IMR-90 (cell line): ENCODE data around the gene MAP2. TPM values are rescaled to one million over a fixed set of nuclear protein-coding genes. Genes with fewer than 3 reads are reported as not detected.
A peak's percentile ranks its signal among the peaks of the same experiment; 100 is the strongest.

Experiments used
- ATAC-seq: fragments of 200-7000 bp; cut with Tn5 transposase; 2 replicates; pipeline ENCODE4 v1.9.1; 2020; ENCODE audit warnings: low read depth, mild to moderate bottlenecking, moderate library complexity
- BruUV-seq: library from RNA; stranded (reverse); fragments of 400-500 nt; replicated peaks from 2 replicates; lab custom pipeline; 2021; lab: Mats Ljungman, UMichigan
- CTCF ChIA-PET: fragments of 300-600 bp; formaldehyde crosslinking; extraction: SDS; loops from one replicate; lab custom pipeline; 2021; ENCODE audit warnings: antibody characterized with exemption; lab: Yijun Ruan, JAX
- POLR2A ChIA-PET: fragments of 300-600 bp; sonication (Branson Sonifier 250); formaldehyde crosslinking; loops from one replicate; lab custom pipeline; 2022; ENCODE audit warnings: antibody characterized with exemption; ENCODE audit not compliant: unreplicated experiment; lab: Charles Lee
- DNase-seq: peaks from one replicate; pipeline ENCODE4 v3.0.0; 2013
- H2AFZ ChIP-seq: replicated peaks from 2 replicates; pipeline ENCODE3; 2013; ENCODE audit warnings: low read length, mild to moderate bottlenecking; ENCODE audit not compliant: poor library complexity
- H2AK5ac ChIP-seq: 2 replicates; pipeline ENCODE4 v1.6.1; 2013; ENCODE audit warnings: low read depth, low read length, inconsistent platforms
- H2AK9ac ChIP-seq: replicated peaks from 2 replicates; pipeline ENCODE3; 2013; ENCODE audit warnings: mild to moderate bottlenecking, low read depth, low read length, moderate library complexity; ENCODE audit not compliant: poor library complexity
- H2BK120ac ChIP-seq: 2 replicates; pipeline ENCODE4 v1.6.1; 2013; ENCODE audit warnings: low read depth, low read length, inconsistent platforms
- H2BK15ac ChIP-seq: 3 replicates; pipeline ENCODE4 v1.6.1; 2013; ENCODE audit warnings: low read depth, low read length, inconsistent platforms
- H2BK20ac ChIP-seq: 2 replicates; pipeline ENCODE4 v1.6.1; 2013; ENCODE audit warnings: low read depth, mild to moderate bottlenecking, inconsistent platforms, low read length, moderate library complexity
- H2BK5ac ChIP-seq: 2 replicates; pipeline ENCODE4 v1.6.1; 2013; ENCODE audit warnings: mild to moderate bottlenecking, low read depth, low read length, inconsistent platforms; ENCODE audit not compliant: poor library complexity, severe bottlenecking
- H3K14ac ChIP-seq: replicated peaks from 2 replicates; pipeline ENCODE4 v1.6.1; 2013; ENCODE audit warnings: low read depth, low read length, inconsistent platforms
- H3K18ac ChIP-seq: 2 replicates; pipeline ENCODE4 v1.6.1; 2013; ENCODE audit warnings: low read depth, low read length, control low read depth
- H3K23ac ChIP-seq: 2 replicates; pipeline ENCODE4 v1.6.1; 2013; ENCODE audit warnings: low read depth, low read length, inconsistent platforms
- H3K27ac ChIP-seq: 2 replicates; pipeline ENCODE4 v1.5.1; 2013; ENCODE audit warnings: mild to moderate bottlenecking, control low read depth, low read length; ENCODE audit not compliant: insufficient read depth
- H3K27me3 ChIP-seq: 2 replicates; pipeline ENCODE4 v1.6.1; 2013; ENCODE audit warnings: low read length; ENCODE audit not compliant: control insufficient read depth, insufficient read depth
- H3K36me3 ChIP-seq: 2 replicates; pipeline ENCODE4 v1.6.1; 2013; ENCODE audit warnings: low read length, mixed read lengths; ENCODE audit not compliant: control insufficient read depth, insufficient read depth
- H3K4ac ChIP-seq: 2 replicates; pipeline ENCODE4 v1.6.1; 2013; ENCODE audit warnings: low read depth, low read length, inconsistent platforms
- H3K4me1 ChIP-seq: 2 replicates; pipeline ENCODE4 v1.6.1; 2013; ENCODE audit warnings: low read length, mixed read lengths; ENCODE audit not compliant: control insufficient read depth, insufficient read depth
- H3K4me2 ChIP-seq: 2 replicates; pipeline ENCODE4 v1.6.1; 2013; ENCODE audit warnings: low read depth, mild to moderate bottlenecking, control low read depth, low read length, moderate library complexity
- H3K4me3 ChIP-seq: 2 replicates; pipeline ENCODE4 v1.5.1; 2013; ENCODE audit warnings: low read depth, mild to moderate bottlenecking, control low read depth, low read length, moderate library complexity; ENCODE audit not compliant: insufficient read depth
- H3K56ac ChIP-seq: 2 replicates; pipeline ENCODE4 v1.6.1; 2013; ENCODE audit warnings: low read length, inconsistent platforms; ENCODE audit not compliant: insufficient read depth; ENCODE audit errors: extremely low read depth
- H3K79me1 ChIP-seq, 2 experiments: 2 replicates each; pipeline ENCODE4 v1.6.1; 2013; ENCODE audit warnings: low read length in 2 of 2, inconsistent platforms in 1 of 2, low read depth in 1 of 2
- H3K9ac ChIP-seq: 2 replicates; pipeline ENCODE4 v1.6.1; 2013; ENCODE audit warnings: low read depth, low read length, control low read depth
- H3K9me1 ChIP-seq: 2 replicates; pipeline ENCODE4 v1.6.1; 2013; ENCODE audit warnings: low read length, inconsistent platforms; ENCODE audit not compliant: insufficient read depth
- H3K9me3 ChIP-seq: 2 replicates; pipeline ENCODE4 v1.6.1; 2013; ENCODE audit warnings: low read length; ENCODE audit not compliant: control insufficient read depth, insufficient read depth
- H4K20me1 ChIP-seq: 2 replicates; pipeline ENCODE4 v1.6.1; 2013; ENCODE audit warnings: low read length, inconsistent platforms; ENCODE audit not compliant: insufficient read depth
- H4K5ac ChIP-seq: 2 replicates; pipeline ENCODE4 v1.6.1; 2013; ENCODE audit warnings: mild to moderate bottlenecking, low read depth, low read length, control low read depth
- H4K8ac ChIP-seq, 2 experiments: 2 replicates each; pipeline ENCODE4 v1.6.1; 2013; ENCODE audit warnings: low read depth in 2 of 2, low read length in 2 of 2, control low read depth in 1 of 2, inconsistent platforms in 1 of 2
- H4K91ac ChIP-seq: 2 replicates; pipeline ENCODE4 v1.6.1; 2013; ENCODE audit warnings: low read depth, low read length, inconsistent platforms; ENCODE audit not compliant: insufficient read depth
- BHLHE40 ChIP-seq: fragments of 150-350 bp; IDR thresholded peaks from 2 replicates; pipeline ENCODE4 v1.6.1; 2016; ENCODE audit warnings: mild to moderate bottlenecking, low read depth, low read length
- CEBPB ChIP-seq: IDR thresholded peaks from 2 replicates; pipeline ENCODE4 v1.6.1; 2012; ENCODE audit warnings: low read depth, low read length, improper control_type of control experiment
- FOS ChIP-seq: fragments of 150-350 bp; IDR thresholded peaks from 2 replicates; pipeline ENCODE4 v1.6.1; 2016; ENCODE audit warnings: low read depth, low read length
- POLR2A ChIP-seq: IDR thresholded peaks from 2 replicates; pipeline ENCODE4 v1.6.1; 2012; ENCODE audit warnings: mild to moderate bottlenecking, low read depth, low read length
- RFX5 ChIP-seq: IDR thresholded peaks from 2 replicates; pipeline ENCODE4 v1.8.0; 2012; ENCODE audit warnings: low read depth, mild to moderate bottlenecking, low read length, moderate library complexity
- SMC3 ChIP-seq: fragments of 150-350 bp; IDR thresholded peaks from 2 replicates; pipeline ENCODE4 v1.6.1; 2016; ENCODE audit warnings: low read depth, mild to moderate bottlenecking, antibody characterized with exemption, low read length, moderate library complexity
- WGBS, 2 experiments: methylation state at CpG; one replicate each; pipeline versions ENCODE4 v1.1.5 to v1.1.7; 2013; ENCODE audit warnings: missing lambda C conversion rate in 2 of 2; ENCODE audit not compliant: insufficient read length in 1 of 2; ENCODE audit errors: extremely low coverage in 2 of 2; 5-methylcytosine and 5-hydroxymethylcytosine counted together
- dilution Hi-C: fragments of 300-500 bp; cut with HindIII; formaldehyde crosslinking; loops from one replicate; pipeline ENCODE4 v1.14.3; 2018; ENCODE audit warnings: low sequenced_read_pairs; ENCODE audit not compliant: unreplicated experiment
- in situ Hi-C: fragments of 300-500 bp; cut with MboI; formaldehyde crosslinking; loops from 3 replicates; pipeline ENCODE4 v1.14.3; 2019; ENCODE audit warnings: low sequenced_read_pairs, inconsistent platforms, mixed read lengths
- intact Hi-C: fragments of 100-400 bp; cut with micrococcal nuclease; formaldehyde crosslinking; loops from 2 replicates; pipeline ENCODE4 v1.10.0; 2022
- polyA plus RNA-seq, 3 experiments: library from polyadenylated mRNA; depleted of rRNA; stranded (reverse); fragments of >200 nt; gene quantifications; 2 replicates each; pipeline ENCODE4 v1.2.3, GENCODE V29; 2012; ENCODE audit warnings: low replicate concordance in 1 of 3
- total RNA-seq: library from RNA; depleted of rRNA; stranded (reverse); fragments of >200 nt; gene quantifications from 2 replicates; pipeline ENCODE4 v1.2.3, GENCODE V29; 2012

MAP2 gene
- total and polyA plus RNA-seq, 2 of the 4 experiments (the other 2 are of a cell fraction) = 0.29 to 0.36 TPM

DNA sequence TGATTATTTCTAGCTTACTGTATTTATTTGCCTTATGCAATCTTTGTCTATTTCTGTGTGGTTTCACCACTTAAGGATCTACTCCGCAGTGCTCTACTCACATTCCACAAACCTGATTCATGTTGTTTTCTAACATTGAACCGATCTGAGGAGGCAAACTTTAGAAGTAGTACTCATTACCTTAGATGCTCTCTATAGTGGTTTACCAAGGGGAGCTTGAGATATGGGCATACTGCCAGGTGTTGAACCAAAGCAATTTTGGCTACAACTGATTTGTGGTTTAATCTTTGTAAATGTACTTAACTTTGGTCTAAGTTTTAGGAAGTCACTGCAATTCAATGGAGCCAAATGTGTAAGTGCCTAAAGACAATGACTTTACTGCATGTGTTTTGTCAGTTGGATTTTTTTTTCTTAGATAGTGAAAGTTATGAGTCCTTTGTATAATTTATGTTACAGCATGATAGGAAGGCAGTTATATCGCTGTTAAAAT lies 50.1 kb downstream of the MAP2 start:
- Histone ChIP-seq H4K91ac (no peak overlapping the region), H3K79me1 (no peaks in the 10 kb centered on the region), H3K4ac (no peak overlapping the region), H4K20me1 (no peaks in the 10 kb centered on the region), H3K4me1 (peaks cover 3% of the 10 kb centered on the region), H2AFZ (no peak overlapping the region), H3K18ac (no peak overlapping the region), H3K23ac (no peak overlapping the region), H4K8ac (no peak overlapping the region), H4K5ac (no peak overlapping the region), H3K27me3 (no peaks in the 10 kb centered on the region), H2BK15ac (no peak overlapping the region), H3K9ac (no peak overlapping the region), H3K4me2 (no peak overlapping the region), H2BK120ac (no peak overlapping the region), H3K9me3 (no peaks in the 10 kb centered on the region), H2AK5ac (no peak overlapping the region), H2BK20ac (no peak overlapping the region), H3K36me3 (no peaks in the 10 kb centered on the region), H3K9me1 (0 out of 2 replicates have a peak, but pooled peaks cover 2% of the 10 kb centered on the region), H3K56ac (no peak overlapping the region), H2AK9ac (no peak overlapping the region), H3K14ac (no peak overlapping the region), H3K4me3 (no peak overlapping the region), H3K27ac (no peak overlapping the region), H2BK5ac (no peak overlapping the region)
- CTCF ChIA-PET = interaction anchor here (0.5 to 1.0 kb wide), 2 partner anchors 50 to 82 kb away, joined by 3 to 4 read pairs; partner anchors contain the start of gene MAP2
- dilution Hi-C loops = no loop called here
- in situ Hi-C loops = no loop called here
- intact Hi-C loops = loop anchor here (2.0 kb wide), 1 partner anchor 23 kb away; no protein-coding TSS in a partner anchor
- ATAC-seq (peak; percentile 87), DNase-seq (peak; percentile 88)
- no CpG with 5 or more reads among the region's 3 CpGs for WGBS, 2 experiments
- BruUV-seq = no TSS peak
- no peak for TF ChIP-seq BHLHE40
- peak; percentile 89 for TF ChIP-seq CEBPB
- TF ChIP-seq RFX5 = no peak
- TF ChIP-seq POLR2A = no peak
- TF ChIP-seq FOS = peak; percentile 48; the same call in 1 of the 2 replicates
- TF ChIP-seq SMC3 = no peak
- POLR2A ChIA-PET = no interaction called here
